Endothelial cell (in vitro differentiated cells): ENCODE measurements around the gene LTO1. TPM values are rescaled to one million over a fixed set of nuclear protein-coding genes. Genes with fewer than 3 reads are reported as not detected.

Experiments used
- DNase-seq: peaks from one replicate; pipeline ENCODE4 v3.0.0; 2021; ENCODE audit warnings: low spot score
- H3K27ac Mint-ChIP-seq: one replicate; pipeline ENCODE4 v1.8.0; 2021; ENCODE audit warnings: mixed read lengths, inconsistent platforms; ENCODE audit not compliant: unreplicated experiment
- H3K27me3 Mint-ChIP-seq: one replicate; pipeline ENCODE4 v1.8.0; 2021; ENCODE audit warnings: mild to moderate bottlenecking, moderate library complexity, mixed read lengths, inconsistent platforms; ENCODE audit not compliant: unreplicated experiment
- H3K36me3 Mint-ChIP-seq: one replicate; pipeline ENCODE4 v1.8.0; 2021; ENCODE audit warnings: mild to moderate bottlenecking, low read depth, mixed read lengths, inconsistent platforms; ENCODE audit not compliant: unreplicated experiment
- H3K4me1 Mint-ChIP-seq: one replicate; pipeline ENCODE4 v1.8.0; 2021; ENCODE audit warnings: mild to moderate bottlenecking, mixed read lengths, inconsistent platforms; ENCODE audit not compliant: unreplicated experiment
- H3K4me3 Mint-ChIP-seq: one replicate; pipeline ENCODE4 v1.8.0; 2021; ENCODE audit warnings: mild to moderate bottlenecking, mixed read lengths, inconsistent platforms; ENCODE audit not compliant: unreplicated experiment
- H3K9me3 Mint-ChIP-seq: one replicate; pipeline ENCODE4 v1.8.0; 2021; ENCODE audit warnings: mixed read lengths, inconsistent platforms; ENCODE audit not compliant: unreplicated experiment
- CTCF ChIP-seq: fragments of 200-600 bp; sonication (generic); IDR thresholded peaks from one replicate; pipeline ENCODE4 v1.5.0; 2021; ENCODE audit warnings: antibody characterized with exemption; ENCODE audit not compliant: unreplicated experiment
- total RNA-seq: library from RNA; stranded (reverse); fragmentation: NEBNext Ultra II Directional; extraction: Animal tissue kit (Norgen Biotek cat#: 25700); gene quantifications from one replicate; pipeline ENCODE4 v1.2.1, GENCODE V29; 2021; ENCODE audit not compliant: unreplicated experiment

Gene LTO1
- total RNA-seq, 1 donor from 2014 or later, result 23.3 TPM

- Mint-ChIP-seq H3K4me3 (no peak overlapping the region), H3K9me3 (no peaks in the 10 kb centered on the region), H3K27ac (no peak overlapping the region), H3K4me1 (peaks cover 3% of the 10 kb centered on the region), H3K36me3 (no peaks in the 10 kb centered on the region), H3K27me3 (no peaks in the 10 kb centered on the region)
- no peak for TF ChIP-seq CTCF
- DNase-seq, result no peak
These were observed 29.2 kb downstream of the LTO1 start for GRCh38 chr11:69645801-69646492.

DNA sequence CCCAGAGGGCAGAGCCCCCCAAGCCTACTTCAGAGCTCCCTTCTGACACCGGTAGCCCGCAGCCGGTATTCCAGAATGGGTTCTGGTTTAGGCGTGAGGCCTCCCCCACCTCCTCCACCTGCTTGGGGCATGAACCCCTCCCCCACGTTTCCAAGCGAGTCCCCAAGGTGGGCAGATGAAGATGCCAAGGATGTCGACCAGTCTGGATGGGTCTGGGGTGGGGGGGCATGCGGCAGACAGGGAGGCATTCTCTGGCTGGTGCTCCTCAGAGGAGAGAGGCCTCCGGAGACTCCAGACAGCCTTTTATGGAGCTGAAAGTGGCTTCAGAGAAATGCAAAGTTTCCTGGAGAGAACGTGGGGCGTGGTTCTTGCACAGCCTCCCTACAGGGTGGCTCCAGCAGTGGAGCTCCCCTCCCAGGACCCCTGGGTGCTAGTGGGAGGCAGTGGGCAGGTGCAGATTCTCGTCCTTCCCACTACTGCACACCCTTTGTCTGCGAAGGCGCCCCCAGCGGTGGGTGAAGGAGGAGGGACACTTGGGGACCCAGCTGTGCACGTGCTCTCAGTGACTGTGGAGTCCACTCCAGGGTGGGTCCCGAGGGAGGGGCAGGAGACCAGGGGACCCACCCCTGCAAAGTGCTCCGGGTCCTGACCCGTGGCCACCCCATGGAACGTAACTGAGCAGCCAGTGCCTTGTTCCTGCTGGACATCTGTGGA is 30.0 kb downstream of the LTO1 start:
- Mint-ChIP-seq H3K27ac (no peak overlapping the region), H3K4me1 (peaks cover 8% of the 10 kb centered on the region), H3K27me3 (no peaks in the 10 kb centered on the region), H3K9me3 (no peaks in the 10 kb centered on the region), H3K36me3 (no peaks in the 10 kb centered on the region), H3K4me3 (no peak overlapping the region)
- TF ChIP-seq CTCF, result no peak
- no peak for DNase-seq

DNA sequence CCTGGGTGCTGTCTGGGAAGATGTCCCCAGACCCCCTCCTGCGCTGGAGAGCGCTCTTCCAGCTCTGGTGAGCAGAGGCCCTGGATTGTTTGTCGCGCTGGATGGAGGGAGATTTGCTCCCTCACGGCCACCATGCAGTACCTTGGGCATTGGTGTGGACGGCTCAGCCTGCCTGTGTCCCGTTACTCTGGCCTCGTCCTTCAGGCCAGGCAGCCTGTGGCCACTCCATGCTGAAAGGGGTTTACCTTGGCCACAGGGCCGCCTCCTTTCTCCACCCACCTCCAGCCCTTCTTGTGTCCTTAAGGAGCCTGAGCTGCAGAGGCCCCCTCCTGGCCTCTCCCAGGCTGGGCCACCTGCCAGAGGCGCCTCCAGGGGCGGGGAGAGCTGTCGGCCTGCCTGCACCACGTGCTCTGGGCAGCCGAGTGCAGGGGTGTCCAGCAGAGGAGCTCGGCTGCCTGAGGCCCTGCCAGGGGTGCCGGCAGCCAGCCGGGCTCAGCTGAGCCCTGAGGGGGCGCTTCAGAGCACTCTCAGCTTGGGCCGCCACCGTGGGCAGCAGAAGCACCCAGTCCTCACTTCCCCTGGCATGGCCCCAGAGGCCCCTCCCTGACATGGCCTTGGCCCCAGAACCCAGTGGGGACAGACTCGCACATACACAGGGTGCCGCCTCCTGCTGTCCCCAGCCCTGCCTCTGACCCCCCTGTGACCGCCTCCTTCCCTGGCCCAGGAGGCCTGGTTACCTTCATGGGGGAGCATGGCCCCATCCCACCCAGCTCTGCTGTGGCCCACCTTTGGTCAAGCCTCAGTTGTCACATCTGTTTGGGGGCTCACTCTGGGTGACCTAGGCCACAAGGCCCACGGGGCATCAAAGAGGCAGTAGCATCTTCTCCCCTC is 30.8 kb downstream of the LTO1 start:
- H3K4me3 Mint-ChIP-seq, result peak overlapping the region; percentile 74
- H3K36me3 Mint-ChIP-seq, result no peaks in the 10 kb centered on the region
- no peak overlapping the region for H3K27ac Mint-ChIP-seq
- no peaks in the 10 kb centered on the region for H3K9me3 Mint-ChIP-seq
- TF ChIP-seq CTCF, result no peak
- H3K4me1 Mint-ChIP-seq, result peaks cover 14% of the 10 kb centered on the region
- no peak for DNase-seq
- no peaks in the 10 kb centered on the region for H3K27me3 Mint-ChIP-seq

DNA sequence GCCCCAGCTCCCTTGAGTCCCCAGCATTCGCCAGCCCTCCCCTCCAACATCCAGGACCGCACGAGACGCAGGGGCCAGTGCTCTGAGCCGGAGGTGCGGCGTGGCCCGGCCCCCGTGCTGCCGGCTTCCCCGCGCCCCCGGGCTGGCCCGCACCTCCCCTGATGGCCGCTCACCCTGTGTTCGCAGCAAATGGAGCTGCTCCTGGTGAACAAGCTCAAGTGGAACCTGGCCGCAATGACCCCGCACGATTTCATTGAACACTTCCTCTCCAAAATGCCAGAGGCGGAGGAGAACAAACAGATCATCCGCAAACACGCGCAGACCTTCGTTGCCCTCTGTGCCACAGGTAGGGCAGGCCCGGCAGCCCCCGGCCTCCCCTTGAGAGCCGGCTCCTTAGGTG is 31.5 kb downstream of the LTO1 start:
- peak; percentile 42 for TF ChIP-seq CTCF
- Mint-ChIP-seq H3K27ac (no peak overlapping the region), H3K36me3 (no peaks in the 10 kb centered on the region), H3K9me3 (no peaks in the 10 kb centered on the region), H3K4me1 (peaks cover 14% of the 10 kb centered on the region), H3K27me3 (no peaks in the 10 kb centered on the region), H3K4me3 (no peak overlapping the region)
- no peak for DNase-seq
